Bronchial epithelial cell (primary cell): ENCODE measurements around the gene CENPV. TPM values are rescaled to one million over a fixed set of nuclear protein-coding genes. Genes with fewer than 3 reads are reported as not detected.
"Not testable (repeated sequence)": the region's sequence is repeated elsewhere in the genome, so short reads cannot be mapped to it uniquely, and the experiment has no call there.

Experiments
- DNase-seq: peaks from one replicate; pipeline ENCODE4 v3.0.0-alpha.2; 2010; ENCODE audit warnings: low read depth
- FAIRE-seq: peaks from 2 replicates; lab custom pipeline; 2011; peaks lifted over from hg19 to GRCh38; lab: Jason Lieb, UNC
- H3K27me3 ChIP-seq: 2 replicates; pipeline ENCODE4 v1.5.1; 2011; ENCODE audit warnings: low read length; ENCODE audit not compliant: control insufficient read depth, insufficient read depth
- H3K36me3 ChIP-seq: 2 replicates; pipeline ENCODE4 v1.5.1; 2011; ENCODE audit warnings: low read length; ENCODE audit not compliant: control insufficient read depth, insufficient read depth
- H3K4me3 ChIP-seq: 2 replicates; pipeline ENCODE4 v1.5.1; 2011; ENCODE audit warnings: mild to moderate bottlenecking, low read depth, low read length, control low read depth
- total RNA-seq: library from RNA; depleted of rRNA; stranded (reverse); fragments of >200 nt; gene quantifications from 2 replicates; pipeline ENCODE4 v1.2.1, GENCODE V29; 2014
- TF ChIP-seq, protein P1 (sequence below): IDR thresholded peaks from 2 replicates; pipeline ENCODE4 v1.5.1; 2011; ENCODE audit warnings: mild to moderate bottlenecking, moderate library complexity, low read length, control low read depth, inconsistent platforms; ENCODE audit not compliant: insufficient read depth, severe bottlenecking

CENPV gene
- total RNA-seq, result 5.1 and 17.4 TPM in 2 replicates

DNA sequence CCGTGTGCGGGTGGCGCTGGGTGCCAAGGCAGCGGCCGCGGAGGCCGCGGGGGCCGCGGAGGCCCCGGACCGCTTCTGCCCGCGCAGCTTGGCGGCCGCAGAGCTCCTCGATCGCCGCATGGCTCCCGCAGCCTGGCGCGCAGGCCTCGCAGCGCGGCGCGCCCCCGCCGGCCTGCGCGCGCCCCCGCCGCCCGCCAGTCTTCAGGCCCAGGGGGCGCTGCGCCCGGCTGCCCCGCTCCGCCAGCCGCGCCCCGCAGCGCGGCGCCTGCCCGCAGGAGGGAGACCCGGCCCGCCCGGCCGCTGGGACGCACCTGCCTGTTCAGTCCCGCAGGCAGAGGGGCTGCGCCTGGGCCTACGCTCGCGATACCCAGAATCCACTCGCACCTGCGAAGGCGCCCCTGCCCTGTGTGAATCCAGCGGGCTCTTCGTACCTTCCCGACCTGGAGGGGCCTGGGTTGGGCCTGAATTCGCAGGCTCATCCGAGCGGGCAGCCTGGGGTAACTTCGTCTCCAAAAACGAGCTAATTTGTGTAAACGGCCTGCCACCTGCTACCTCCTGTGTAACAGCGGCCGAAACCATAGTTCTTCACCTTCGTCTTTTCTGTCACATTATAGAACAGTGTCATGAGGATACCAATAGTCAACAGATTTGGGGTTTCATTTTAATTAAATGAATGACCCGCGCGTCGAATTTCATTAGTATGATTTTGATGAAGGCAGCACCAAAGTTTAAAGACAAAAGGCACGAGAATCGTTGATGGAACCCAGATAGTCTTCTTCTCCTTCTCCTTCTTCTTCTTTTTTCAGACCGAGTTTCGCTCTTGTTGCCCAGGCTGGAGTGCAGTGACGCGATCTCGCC lies at the start of gene CENPV:
Gene CENPV, minus strand, starts transcription at position 153 of the 858 bp plus-strand sequence. Its CDS starts 33 bp downstream, at position 120.
- TF ChIP-seq, protein P1, sequence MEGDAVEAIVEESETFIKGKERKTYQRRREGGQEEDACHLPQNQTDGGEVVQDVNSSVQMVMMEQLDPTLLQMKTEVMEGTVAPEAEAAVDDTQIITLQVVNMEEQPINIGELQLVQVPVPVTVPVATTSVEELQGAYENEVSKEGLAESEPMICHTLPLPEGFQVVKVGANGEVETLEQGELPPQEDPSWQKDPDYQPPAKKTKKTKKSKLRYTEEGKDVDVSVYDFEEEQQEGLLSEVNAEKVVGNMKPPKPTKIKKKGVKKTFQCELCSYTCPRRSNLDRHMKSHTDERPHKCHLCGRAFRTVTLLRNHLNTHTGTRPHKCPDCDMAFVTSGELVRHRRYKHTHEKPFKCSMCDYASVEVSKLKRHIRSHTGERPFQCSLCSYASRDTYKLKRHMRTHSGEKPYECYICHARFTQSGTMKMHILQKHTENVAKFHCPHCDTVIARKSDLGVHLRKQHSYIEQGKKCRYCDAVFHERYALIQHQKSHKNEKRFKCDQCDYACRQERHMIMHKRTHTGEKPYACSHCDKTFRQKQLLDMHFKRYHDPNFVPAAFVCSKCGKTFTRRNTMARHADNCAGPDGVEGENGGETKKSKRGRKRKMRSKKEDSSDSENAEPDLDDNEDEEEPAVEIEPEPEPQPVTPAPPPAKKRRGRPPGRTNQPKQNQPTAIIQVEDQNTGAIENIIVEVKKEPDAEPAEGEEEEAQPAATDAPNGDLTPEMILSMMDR, result peak; percentile 3
- H3K4me3 ChIP-seq, result peak within 1 kb of the TSS; percentile 49
- H3K27me3 ChIP-seq, result peaks cover 2% of the 10 kb centered on the region
- FAIRE-seq (no peak), DNase-seq (no peak)
- H3K36me3 ChIP-seq, result no peaks in the 10 kb centered on the region

DNA sequence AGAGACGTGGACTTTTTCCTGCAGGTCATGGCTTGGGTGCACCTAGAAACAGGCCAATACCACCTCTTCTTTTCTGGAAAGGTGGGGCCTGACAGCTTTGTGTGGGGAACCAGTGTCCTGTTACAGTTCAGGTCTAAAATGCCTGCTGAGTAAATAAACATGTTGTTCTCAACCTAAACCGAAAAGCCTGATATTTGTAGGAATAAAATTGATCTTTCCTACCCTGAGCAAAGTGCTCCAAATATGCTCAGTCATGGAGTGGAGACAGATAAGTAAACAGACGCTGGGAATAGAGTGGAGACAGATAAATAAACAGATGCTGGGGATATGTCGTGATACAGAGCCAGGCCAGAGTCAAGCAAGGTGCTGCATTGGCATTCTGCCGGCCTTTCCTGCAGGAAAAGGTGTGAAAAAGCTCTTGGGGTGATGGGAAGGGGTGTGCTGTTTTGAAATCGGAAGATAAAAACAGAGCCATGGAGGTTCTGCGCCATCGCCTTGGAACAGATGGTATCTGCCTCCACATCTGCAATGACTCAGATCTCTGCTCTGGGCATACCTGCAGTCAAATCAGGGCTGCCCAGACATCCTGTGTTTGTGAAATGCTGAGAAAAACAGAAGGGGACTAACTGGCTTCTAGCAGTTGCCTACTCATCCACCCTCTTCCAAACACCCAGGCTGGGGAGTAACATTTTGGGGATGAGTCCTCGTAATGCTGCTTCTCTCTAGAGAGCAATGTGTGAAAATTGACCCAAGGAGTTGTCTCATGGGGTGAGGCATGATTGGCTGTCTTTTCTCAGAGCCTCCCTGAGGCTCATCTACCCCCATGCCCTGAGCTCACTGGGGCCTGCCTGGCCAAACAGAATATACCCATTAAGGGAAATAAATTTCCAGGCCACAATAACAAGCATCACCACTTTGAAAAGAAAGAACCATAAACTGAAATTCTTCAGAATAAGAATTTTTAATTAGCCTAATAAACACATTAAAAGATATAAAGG lies 45.3 kb upstream of the CENPV start:
- no peaks in the 10 kb centered on the region for H3K36me3 ChIP-seq
- no peak overlapping the region for H3K4me3 ChIP-seq
- TF ChIP-seq, protein P1, result no peak
- H3K27me3 ChIP-seq, result no peaks in the 10 kb centered on the region
- DNase-seq (peak; percentile 46), FAIRE-seq (no peak)

DNA sequence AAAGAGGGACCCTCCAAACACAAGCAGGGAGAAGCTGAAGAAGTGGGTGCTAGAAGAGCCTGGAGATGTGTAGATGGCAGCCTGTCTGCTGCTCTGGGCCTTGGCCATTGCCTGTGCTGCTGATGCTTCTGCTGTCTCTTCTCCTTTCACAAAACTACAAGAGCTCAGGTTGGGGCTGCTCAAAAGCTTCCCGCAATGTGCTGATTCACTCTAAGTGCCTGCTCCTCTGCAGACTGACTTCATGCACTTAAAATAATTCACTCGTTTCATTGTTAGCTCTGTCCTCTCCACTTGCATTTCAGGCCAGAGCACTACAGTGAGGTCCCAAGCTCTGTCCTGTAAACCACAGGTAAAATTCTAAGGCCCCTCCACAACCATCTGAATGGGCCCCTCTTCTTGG lies 43.4 kb upstream of the CENPV start:
- H3K27me3 ChIP-seq, H3K4me3 ChIP-seq, H3K36me3 ChIP-seq, DNase-seq, FAIRE-seq: not testable (repeated sequence)

DNA sequence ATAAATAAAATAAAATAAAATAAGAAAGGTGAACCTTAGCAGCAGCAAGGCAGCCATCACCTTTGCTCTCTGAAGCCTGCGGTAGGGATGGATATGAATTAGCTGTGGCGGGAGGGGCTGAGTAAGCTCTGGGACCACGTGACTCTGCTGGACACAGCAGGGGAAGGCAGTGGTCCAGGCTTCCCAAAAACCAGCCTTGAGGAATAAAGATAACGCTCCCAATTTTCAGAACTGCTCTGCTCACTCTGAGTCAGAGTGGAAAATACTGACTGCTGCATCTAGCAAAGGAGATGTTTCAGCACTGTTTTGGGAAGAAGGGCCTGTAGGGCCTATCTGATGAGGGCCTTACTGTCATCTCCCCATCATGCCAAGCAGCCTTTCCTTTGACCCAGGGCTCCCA lies 42.6 kb upstream of the CENPV start:
- H3K27me3 ChIP-seq, FAIRE-seq, H3K4me3 ChIP-seq, DNase-seq, H3K36me3 ChIP-seq: not testable (repeated sequence)

DNA sequence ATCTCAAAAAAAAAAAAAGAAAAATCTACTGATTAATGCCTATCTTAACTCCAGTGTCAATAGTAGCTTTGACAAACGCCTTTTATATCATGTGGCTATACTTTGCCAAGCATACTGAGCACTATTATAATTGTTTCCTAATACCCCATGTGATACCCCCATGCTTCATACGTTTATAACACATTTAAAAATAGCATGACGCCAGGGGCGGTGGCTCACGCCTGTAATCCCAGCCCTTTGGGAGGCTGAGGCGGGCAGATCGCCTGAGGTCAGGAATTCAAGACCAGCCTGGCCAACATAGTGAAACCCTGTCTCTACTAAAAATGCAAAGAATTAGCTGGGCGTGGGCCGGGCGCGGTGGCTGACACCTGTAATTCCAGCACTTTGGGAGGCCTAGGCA lies 39.2 kb upstream of the CENPV start:
- H3K27me3 ChIP-seq, H3K4me3 ChIP-seq, H3K36me3 ChIP-seq, FAIRE-seq, DNase-seq: not testable (repeated sequence)

DNA sequence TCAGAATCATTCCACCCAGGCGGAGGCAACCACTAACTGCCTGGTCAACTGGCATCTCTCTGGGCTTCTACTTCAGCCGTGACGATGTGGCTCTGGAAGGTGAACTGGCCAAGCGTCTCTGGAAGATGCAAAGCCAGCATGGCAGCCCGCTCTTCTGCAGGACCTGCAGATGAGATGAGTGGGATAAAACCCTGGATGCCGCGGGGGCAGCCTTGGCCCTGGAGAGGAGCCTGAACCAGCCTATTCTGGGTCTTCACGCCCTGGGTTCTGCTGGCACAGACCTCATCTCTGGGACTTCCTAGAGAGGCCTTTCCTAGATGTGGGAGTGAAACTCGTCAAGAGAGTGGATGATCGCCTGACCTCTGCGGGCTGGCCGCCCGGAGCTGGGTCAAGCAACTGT lies 38.2 kb upstream of the CENPV start:
- Histone ChIP-seq H3K36me3 (no peaks in the 10 kb centered on the region), H3K27me3 (no peaks in the 10 kb centered on the region), H3K4me3 (no peak overlapping the region)
- FAIRE-seq (no peak), DNase-seq (no peak)
- TF ChIP-seq, protein P1, result no peak

DNA sequence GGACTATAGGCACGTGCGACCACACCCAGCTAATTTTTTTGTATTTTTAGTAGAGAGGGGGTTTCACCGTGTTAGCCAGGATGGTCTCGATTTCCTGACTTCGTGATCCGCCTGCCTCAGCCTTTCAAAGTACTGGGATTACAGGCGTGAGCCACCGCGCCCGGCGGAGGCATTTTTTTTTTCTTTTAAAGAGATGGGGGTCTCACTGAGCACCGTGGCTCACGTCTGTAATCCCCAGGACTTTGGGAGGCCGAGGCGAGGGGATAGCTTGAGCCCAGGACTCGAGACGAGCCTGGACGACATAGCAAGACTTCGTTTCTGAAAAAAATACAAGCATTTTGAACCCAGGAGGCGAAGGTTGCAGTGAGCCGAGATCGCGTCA lies 32.8 kb upstream of the CENPV start:
- not testable (repeated sequence) for H3K4me3 ChIP-seq, FAIRE-seq, H3K27me3 ChIP-seq, H3K36me3 ChIP-seq, DNase-seq
